ENCODE results near the gene DSCAML1. TPM values are rescaled to one million over a fixed set of nuclear protein-coding genes. Genes with fewer than 3 reads are reported as not detected.

Gene DSCAML1
- total RNA-seq, 2 experiments from 2014 or later, result 0.13 to 0.29 TPM

GRCh38 chr11:117509543-117509942 is 287.5 kb downstream of the DSCAML1 start:
- CTCF ChIA-PET, result interaction anchor here (2.2 kb wide), 1 partner anchor 84 kb away, joined by 12 read pairs; no protein-coding TSS in a partner anchor
- no peak overlapping the region for H3K4me3 Mint-ChIP-seq
- no peak for TF ChIP-seq CTCF (IDR thresholded peaks at IDR 0.05)
- no peaks in the 10 kb centered on the region for H3K36me3 Mint-ChIP-seq (ENCODE audit: low read depth)
- intact Hi-C loops (cut with micrococcal nuclease), result no loop called here
- H3K27me3 Mint-ChIP-seq, result no peaks in the 10 kb centered on the region
- ATAC-seq, result no peak
- POLR2A ChIA-PET, result no interaction called here
- DNase-seq, result peak; percentile 5
- no peak overlapping the region for H3K27ac Mint-ChIP-seq
- H3K9me3 Mint-ChIP-seq, result no peaks in the 10 kb centered on the region
- H3K4me1 Mint-ChIP-seq (ENCODE audit: low read depth), result no peaks in the 10 kb centered on the region

GRCh38 chr11:117506971-117507370 is 290.0 kb downstream of the DSCAML1 start:
- ATAC-seq, result no peak
- TF ChIP-seq CTCF (IDR thresholded peaks at IDR 0.05), result no peak
- H3K36me3 Mint-ChIP-seq (ENCODE audit: low read depth), result no peaks in the 10 kb centered on the region
- POLR2A ChIA-PET, result no interaction called here
- H3K4me3 Mint-ChIP-seq, result no peak overlapping the region
- H3K27ac Mint-ChIP-seq, result no peak overlapping the region
- no peaks in the 10 kb centered on the region for H3K27me3 Mint-ChIP-seq
- intact Hi-C loops (cut with micrococcal nuclease), result no loop called here
- H3K4me1 Mint-ChIP-seq (ENCODE audit: low read depth), result no peaks in the 10 kb centered on the region
- no peak for DNase-seq
- CTCF ChIA-PET, result interaction anchor here (1.9 kb wide), 1 partner anchor 81 kb away, joined by 5 read pairs; no protein-coding TSS in a partner anchor
- H3K9me3 Mint-ChIP-seq, result no peaks in the 10 kb centered on the region

- ChIA-PET POLR2A (no interaction called here), CTCF (interaction anchor here (1.6 kb wide), 1 partner anchor 79 kb away, joined by 5 read pairs; no protein-coding TSS in a partner anchor)
- DNase-seq (no peak), ATAC-seq (no peak)
- intact Hi-C loops (cut with micrococcal nuclease), result no loop called here
- no peaks in the 10 kb centered on the region for H3K9me3 Mint-ChIP-seq
- H3K27me3 Mint-ChIP-seq, result no peaks in the 10 kb centered on the region
- H3K4me3 Mint-ChIP-seq, result no peak overlapping the region
- H3K36me3 Mint-ChIP-seq (ENCODE audit: low read depth), result no peaks in the 10 kb centered on the region
- H3K4me1 Mint-ChIP-seq (ENCODE audit: low read depth), result no peaks in the 10 kb centered on the region
- no peak overlapping the region for H3K27ac Mint-ChIP-seq
- no peak for TF ChIP-seq CTCF (IDR thresholded peaks at IDR 0.05)
Measured at GRCh38 chr11:117505285-117505970, 291.6 kb downstream of the DSCAML1 start.

GRCh38 chr11:117502779-117503100 is 294.3 kb downstream of the DSCAML1 start:
- DNase-seq (no peak), ATAC-seq (no peak)
- Mint-ChIP-seq H3K4me1 (ENCODE audit: low read depth) (no peaks in the 10 kb centered on the region), H3K27me3 (no peaks in the 10 kb centered on the region), H3K36me3 (ENCODE audit: low read depth) (no peaks in the 10 kb centered on the region), H3K27ac (no peak overlapping the region), H3K9me3 (no peaks in the 10 kb centered on the region), H3K4me3 (no peak overlapping the region)
- TF ChIP-seq CTCF (IDR thresholded peaks at IDR 0.05), result no peak
- ChIA-PET POLR2A (no interaction called here), CTCF (no interaction called here)
- intact Hi-C loops (cut with micrococcal nuclease), result no loop called here

- CTCF ChIA-PET, result no interaction called here
- no peaks in the 10 kb centered on the region for H3K9me3 Mint-ChIP-seq
- ATAC-seq (no peak), DNase-seq (no peak)
- no peaks in the 10 kb centered on the region for H3K27me3 Mint-ChIP-seq
- H3K4me3 Mint-ChIP-seq, result no peak overlapping the region
- no peaks in the 10 kb centered on the region for H3K4me1 Mint-ChIP-seq (ENCODE audit: low read depth)
- POLR2A ChIA-PET, result no interaction called here
- H3K36me3 Mint-ChIP-seq (ENCODE audit: low read depth), result no peaks in the 10 kb centered on the region
- intact Hi-C loops (cut with micrococcal nuclease), result no loop called here
- TF ChIP-seq CTCF (IDR thresholded peaks at IDR 0.05), result no peak
- H3K27ac Mint-ChIP-seq, result no peak overlapping the region
Measured at GRCh38 chr11:117502015-117502778, 294.8 kb downstream of the DSCAML1 start.
